ENCODE data around the gene GTF2H2.
"Not testable (repeated sequence)": the region's sequence is repeated elsewhere in the genome, so short reads cannot be mapped to it uniquely, and the experiment has no call there.

The GTF2H2 gene

GRCh38 chr5:71013575-71013974, 53.9 kb downstream of the GTF2H2 start:
- no peaks in the 10 kb centered on the region for H3K4me1 ChIP-seq (ENCODE audit: control insufficient read depth, insufficient read depth, low read length, poor library complexity, severe bottlenecking)
- DNase-seq: no peak
- H3K27ac ChIP-seq (ENCODE audit: insufficient read depth, low read length, poor library complexity, severe bottlenecking): no peak overlapping the region
- H3K4me3 ChIP-seq (ENCODE audit: insufficient read depth, low read depth, low read length, poor library complexity, severe bottlenecking): no peak overlapping the region
- no peaks in the 10 kb centered on the region for H3K27me3 ChIP-seq (replicated peaks; ENCODE audit: control insufficient read depth, insufficient read depth, low read length, poor library complexity, severe bottlenecking)
- H3K36me3 ChIP-seq (ENCODE audit: control insufficient read depth, insufficient read depth, low read length): no peaks in the 10 kb centered on the region
- H3K9me3 ChIP-seq (ENCODE audit: control insufficient read depth, low read length): no peaks in the 10 kb centered on the region

- no peak for DNase-seq
- no peaks in the 10 kb centered on the region for H3K4me1 ChIP-seq (ENCODE audit: control insufficient read depth, insufficient read depth, low read length, poor library complexity, severe bottlenecking)
- H3K4me3 ChIP-seq (ENCODE audit: insufficient read depth, low read depth, low read length, poor library complexity, severe bottlenecking): no peak overlapping the region
- no peaks in the 10 kb centered on the region for H3K27me3 ChIP-seq (replicated peaks; ENCODE audit: control insufficient read depth, insufficient read depth, low read length, poor library complexity, severe bottlenecking)
- H3K9me3 ChIP-seq (ENCODE audit: control insufficient read depth, low read length): no peaks in the 10 kb centered on the region
- no peaks in the 10 kb centered on the region for H3K36me3 ChIP-seq (ENCODE audit: control insufficient read depth, insufficient read depth, low read length)
- H3K27ac ChIP-seq (ENCODE audit: insufficient read depth, low read length, poor library complexity, severe bottlenecking): no peak overlapping the region
Observed at GRCh38 chr5:71011194-71011792, 56.2 kb downstream of the GTF2H2 start.

- not testable (repeated sequence) for H3K9me3 ChIP-seq (ENCODE audit: control insufficient read depth, low read length); H3K27me3 ChIP-seq (replicated peaks; ENCODE audit: control insufficient read depth, insufficient read depth, low read length, poor library complexity, severe bottlenecking); H3K36me3 ChIP-seq (ENCODE audit: control insufficient read depth, insufficient read depth, low read length); H3K4me1 ChIP-seq (ENCODE audit: control insufficient read depth, insufficient read depth, low read length, poor library complexity, severe bottlenecking); H3K4me3 ChIP-seq (ENCODE audit: insufficient read depth, low read depth, low read length, poor library complexity, severe bottlenecking); H3K27ac ChIP-seq (ENCODE audit: insufficient read depth, low read length, poor library complexity, severe bottlenecking); DNase-seq
Observed at GRCh38 chr5:71006983-71007382, 60.5 kb downstream of the GTF2H2 start.
